Glutamatergic neuron (in vitro differentiated cells): ENCODE measurements around the gene PTDSS2. TPM values are rescaled to one million over a fixed set of nuclear protein-coding genes. Genes with fewer than 3 reads are reported as not detected.

Source experiments
- DNase-seq: peaks from one replicate; pipeline ENCODE4 v3.0.0; 2022
- H3K27ac Mint-ChIP-seq: one replicate; pipeline ENCODE4 v1.8.0; 2020; ENCODE audit warnings: mild to moderate bottlenecking, mixed read lengths, inconsistent platforms; ENCODE audit not compliant: unreplicated experiment
- H3K27me3 Mint-ChIP-seq: one replicate; pipeline ENCODE4 v1.8.0; 2020; ENCODE audit warnings: mild to moderate bottlenecking, moderate library complexity, mixed read lengths, inconsistent platforms; ENCODE audit not compliant: unreplicated experiment
- H3K36me3 Mint-ChIP-seq: one replicate; pipeline ENCODE4 v1.8.0; 2020; ENCODE audit warnings: mild to moderate bottlenecking, mixed read lengths, inconsistent platforms; ENCODE audit not compliant: unreplicated experiment
- H3K4me1 Mint-ChIP-seq: one replicate; pipeline ENCODE4 v1.8.0; 2020; ENCODE audit warnings: mild to moderate bottlenecking, low read depth, mixed read lengths, inconsistent platforms; ENCODE audit not compliant: unreplicated experiment
- H3K4me3 Mint-ChIP-seq: one replicate; pipeline ENCODE4 v1.8.0; 2020; ENCODE audit warnings: mild to moderate bottlenecking, mixed read lengths, inconsistent platforms; ENCODE audit not compliant: unreplicated experiment
- H3K9me3 Mint-ChIP-seq: one replicate; pipeline ENCODE4 v1.8.0; 2020; ENCODE audit warnings: mild to moderate bottlenecking, moderate library complexity, mixed read lengths, inconsistent platforms; ENCODE audit not compliant: unreplicated experiment
- total RNA-seq: library from RNA; stranded (reverse); fragmentation: NEBNext Ultra II Directional; extraction: Animal tissue kit (Norgen Biotek cat#: 25700); gene quantifications from one replicate; pipeline ENCODE4 v1.2.1, GENCODE V29; 2021; ENCODE audit not compliant: unreplicated experiment
- TF ChIP-seq, protein P1 (sequence below): fragments of 200-600 bp; sonication (generic); IDR thresholded peaks from one replicate; pipeline ENCODE4 v1.5.0; 2021; ENCODE audit not compliant: partially characterized antibody, unreplicated experiment

PTDSS2 gene
- total RNA-seq, 1 donor from 2014 or later: 123 TPM

- H3K27ac Mint-ChIP-seq: no peak overlapping the region
- no peak for DNase-seq
- no peaks in the 10 kb centered on the region for H3K4me1 Mint-ChIP-seq
- H3K27me3 Mint-ChIP-seq: peaks cover 4% of the 10 kb centered on the region
- no peak overlapping the region for H3K4me3 Mint-ChIP-seq
- TF ChIP-seq, protein P1, sequence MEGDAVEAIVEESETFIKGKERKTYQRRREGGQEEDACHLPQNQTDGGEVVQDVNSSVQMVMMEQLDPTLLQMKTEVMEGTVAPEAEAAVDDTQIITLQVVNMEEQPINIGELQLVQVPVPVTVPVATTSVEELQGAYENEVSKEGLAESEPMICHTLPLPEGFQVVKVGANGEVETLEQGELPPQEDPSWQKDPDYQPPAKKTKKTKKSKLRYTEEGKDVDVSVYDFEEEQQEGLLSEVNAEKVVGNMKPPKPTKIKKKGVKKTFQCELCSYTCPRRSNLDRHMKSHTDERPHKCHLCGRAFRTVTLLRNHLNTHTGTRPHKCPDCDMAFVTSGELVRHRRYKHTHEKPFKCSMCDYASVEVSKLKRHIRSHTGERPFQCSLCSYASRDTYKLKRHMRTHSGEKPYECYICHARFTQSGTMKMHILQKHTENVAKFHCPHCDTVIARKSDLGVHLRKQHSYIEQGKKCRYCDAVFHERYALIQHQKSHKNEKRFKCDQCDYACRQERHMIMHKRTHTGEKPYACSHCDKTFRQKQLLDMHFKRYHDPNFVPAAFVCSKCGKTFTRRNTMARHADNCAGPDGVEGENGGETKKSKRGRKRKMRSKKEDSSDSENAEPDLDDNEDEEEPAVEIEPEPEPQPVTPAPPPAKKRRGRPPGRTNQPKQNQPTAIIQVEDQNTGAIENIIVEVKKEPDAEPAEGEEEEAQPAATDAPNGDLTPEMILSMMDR: no peak
- no peaks in the 10 kb centered on the region for H3K36me3 Mint-ChIP-seq
- H3K9me3 Mint-ChIP-seq: peaks cover 2% of the 10 kb centered on the region
These were observed 45.4 kb upstream of the PTDSS2 start for GRCh38 chr11:404551-405264.

DNA sequence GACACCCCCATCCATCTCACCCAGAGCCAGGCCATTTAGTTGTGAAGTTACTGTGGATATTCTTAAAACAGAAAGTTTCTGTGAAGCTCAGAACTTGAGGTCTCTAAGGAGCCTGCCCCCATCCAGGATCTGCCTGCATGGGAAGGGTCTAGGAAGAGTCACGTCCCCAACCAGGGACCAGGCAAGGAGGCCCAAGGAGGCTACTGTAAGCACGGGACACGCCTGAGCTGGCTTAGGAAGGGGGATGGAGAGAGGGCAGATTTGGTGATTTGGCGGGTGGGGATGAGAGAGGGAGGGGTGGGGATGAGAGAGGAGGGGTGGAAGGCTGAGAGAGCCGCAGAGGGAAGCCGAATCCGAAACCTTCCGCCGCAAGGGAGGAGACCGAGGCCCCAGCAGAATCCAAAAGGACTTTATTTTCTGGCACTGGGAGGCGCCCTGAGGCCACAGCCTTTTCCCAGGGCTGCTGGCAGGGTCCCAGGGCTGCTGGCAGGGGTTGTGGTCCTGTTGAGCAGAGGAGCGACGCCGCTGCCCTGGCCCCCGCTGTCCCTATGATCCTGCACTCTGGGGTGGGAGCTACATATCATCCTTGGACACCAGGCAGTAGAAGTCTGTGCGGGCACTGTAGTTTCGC is 44.6 kb upstream of the PTDSS2 start:
- Mint-ChIP-seq H3K4me1 (no peaks in the 10 kb centered on the region), H3K4me3 (no peak overlapping the region), H3K36me3 (no peaks in the 10 kb centered on the region), H3K27ac (no peak overlapping the region), H3K27me3 (peaks cover 4% of the 10 kb centered on the region), H3K9me3 (peaks cover 2% of the 10 kb centered on the region)
- no peak for DNase-seq
- TF ChIP-seq, protein P1: no peak

DNA sequence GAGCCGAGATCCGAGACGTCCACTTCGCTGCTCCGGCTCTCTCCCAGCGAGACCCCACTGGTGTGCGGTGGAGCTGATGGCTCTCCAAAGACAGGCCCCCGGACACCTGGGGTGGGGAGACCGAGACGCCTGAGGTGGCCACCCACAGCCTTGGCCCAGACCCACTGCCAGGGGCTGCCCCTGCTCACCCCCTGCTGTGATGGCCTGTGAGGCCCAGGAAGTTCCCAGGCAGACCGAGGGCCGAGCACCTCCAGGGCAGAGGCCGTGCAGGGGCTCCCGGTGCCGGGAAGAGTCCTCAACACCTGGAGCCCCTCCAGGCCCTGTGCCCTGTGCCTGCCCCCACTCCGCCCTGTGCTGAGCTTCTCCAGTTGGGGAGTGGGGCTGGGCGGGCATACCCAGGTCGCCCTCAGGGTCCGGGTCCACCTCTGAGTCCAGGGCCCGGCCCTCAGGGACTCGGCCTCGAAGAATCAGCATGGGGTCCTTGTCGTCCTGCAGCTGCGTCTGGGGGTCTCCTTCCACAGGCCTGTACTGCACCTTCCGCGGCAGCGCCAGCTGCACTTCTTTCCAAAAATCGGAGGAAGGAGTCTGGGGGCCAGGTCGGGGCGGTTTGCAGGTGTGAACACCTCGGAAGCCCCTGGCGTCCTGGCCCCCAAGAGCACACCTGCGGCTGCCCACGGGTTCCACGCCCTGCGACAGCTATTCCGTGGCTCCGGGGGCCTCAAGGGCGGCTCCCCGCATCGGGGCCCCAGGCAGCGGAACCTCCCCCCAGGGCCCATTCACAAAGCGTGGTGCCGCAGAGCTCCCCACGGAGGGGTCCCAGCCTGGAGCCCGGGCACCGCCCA is 43.9 kb upstream of the PTDSS2 start:
- H3K27ac Mint-ChIP-seq: no peak overlapping the region
- no peaks in the 10 kb centered on the region for H3K36me3 Mint-ChIP-seq
- peaks cover 2% of the 10 kb centered on the region for H3K9me3 Mint-ChIP-seq
- H3K27me3 Mint-ChIP-seq: peaks cover 4% of the 10 kb centered on the region
- no peak for DNase-seq
- no peak overlapping the region for H3K4me3 Mint-ChIP-seq
- TF ChIP-seq, protein P1: no peak
- H3K4me1 Mint-ChIP-seq: no peaks in the 10 kb centered on the region

DNA sequence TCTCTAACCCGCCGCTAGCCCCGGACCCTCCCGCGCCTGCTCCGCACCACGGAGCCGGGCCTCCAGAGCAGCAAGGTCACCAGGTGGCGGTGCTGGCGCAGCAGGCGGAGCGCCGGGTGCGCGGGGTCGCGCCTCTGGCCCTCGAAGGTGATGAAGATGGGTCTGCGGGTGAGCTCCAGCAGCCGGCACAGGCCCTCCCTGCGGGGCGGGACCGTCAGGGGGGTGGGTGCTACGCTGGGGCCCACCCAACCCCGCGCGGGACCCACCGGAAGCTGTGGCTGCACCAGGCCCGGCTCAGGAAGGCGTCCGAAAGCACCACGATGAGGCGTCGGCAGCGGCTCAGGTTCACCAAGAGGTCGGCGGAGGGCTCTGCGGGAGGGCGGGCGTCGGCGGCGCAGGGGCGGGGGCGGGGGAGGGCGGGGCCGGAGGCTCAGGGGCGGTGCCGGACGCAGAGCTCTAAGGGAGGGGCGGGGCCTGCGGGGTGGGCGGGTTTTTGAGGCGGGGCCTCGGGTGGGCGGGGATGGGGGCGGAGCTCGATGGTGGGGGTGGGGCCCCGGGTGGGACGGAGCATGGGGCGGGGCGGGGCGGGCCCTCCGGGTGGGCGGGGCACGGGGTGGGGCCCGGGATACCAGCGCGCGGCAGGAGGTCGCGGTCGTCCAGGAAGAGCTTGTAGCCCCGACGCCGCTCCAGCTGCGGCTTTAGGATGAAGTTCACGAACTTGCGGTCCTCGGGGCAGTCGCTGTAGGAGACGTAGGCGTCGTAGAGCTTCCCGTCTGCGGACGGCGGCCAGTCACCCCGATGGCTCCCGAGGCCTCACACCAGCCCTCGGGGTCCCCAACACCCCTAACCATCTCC is 43.1 kb upstream of the PTDSS2 start:
- H3K4me3 Mint-ChIP-seq: no peak overlapping the region
- peaks cover 4% of the 10 kb centered on the region for H3K27me3 Mint-ChIP-seq
- no peaks in the 10 kb centered on the region for H3K36me3 Mint-ChIP-seq
- peaks cover 2% of the 10 kb centered on the region for H3K9me3 Mint-ChIP-seq
- TF ChIP-seq, protein P1: no peak
- no peaks in the 10 kb centered on the region for H3K4me1 Mint-ChIP-seq
- peak; percentile 72 for DNase-seq
- no peak overlapping the region for H3K27ac Mint-ChIP-seq
